ENCODE results near the gene CYP2B6.
"Not testable (repeated sequence)": the region's sequence is repeated elsewhere in the genome, so short reads cannot be mapped to it uniquely, and the experiment has no call there.

GRCh38 chr19:40964361-40964760, 26.7 kb upstream of the CYP2B6 start:
- TF ChIP-seq CTCF (conservative IDR thresholded peaks at IDR 0.05; ENCODE audit: low read depth in 2 of 2); REST (IDR thresholded peaks at IDR 0.05; ENCODE audit: unreplicated experiment); POLR2AphosphoS5 (IDR thresholded peaks at IDR 0.05; ENCODE audit: low read depth): not testable (repeated sequence)
